Measurements from ENCODE around the gene TMPRSS12.
A peak's percentile ranks its signal among the peaks of the same experiment; 100 is the strongest.
"Not testable (repeated sequence)": the region's sequence is repeated elsewhere in the genome, so short reads cannot be mapped to it uniquely, and the experiment has no call there.

TMPRSS12 gene

DNA sequence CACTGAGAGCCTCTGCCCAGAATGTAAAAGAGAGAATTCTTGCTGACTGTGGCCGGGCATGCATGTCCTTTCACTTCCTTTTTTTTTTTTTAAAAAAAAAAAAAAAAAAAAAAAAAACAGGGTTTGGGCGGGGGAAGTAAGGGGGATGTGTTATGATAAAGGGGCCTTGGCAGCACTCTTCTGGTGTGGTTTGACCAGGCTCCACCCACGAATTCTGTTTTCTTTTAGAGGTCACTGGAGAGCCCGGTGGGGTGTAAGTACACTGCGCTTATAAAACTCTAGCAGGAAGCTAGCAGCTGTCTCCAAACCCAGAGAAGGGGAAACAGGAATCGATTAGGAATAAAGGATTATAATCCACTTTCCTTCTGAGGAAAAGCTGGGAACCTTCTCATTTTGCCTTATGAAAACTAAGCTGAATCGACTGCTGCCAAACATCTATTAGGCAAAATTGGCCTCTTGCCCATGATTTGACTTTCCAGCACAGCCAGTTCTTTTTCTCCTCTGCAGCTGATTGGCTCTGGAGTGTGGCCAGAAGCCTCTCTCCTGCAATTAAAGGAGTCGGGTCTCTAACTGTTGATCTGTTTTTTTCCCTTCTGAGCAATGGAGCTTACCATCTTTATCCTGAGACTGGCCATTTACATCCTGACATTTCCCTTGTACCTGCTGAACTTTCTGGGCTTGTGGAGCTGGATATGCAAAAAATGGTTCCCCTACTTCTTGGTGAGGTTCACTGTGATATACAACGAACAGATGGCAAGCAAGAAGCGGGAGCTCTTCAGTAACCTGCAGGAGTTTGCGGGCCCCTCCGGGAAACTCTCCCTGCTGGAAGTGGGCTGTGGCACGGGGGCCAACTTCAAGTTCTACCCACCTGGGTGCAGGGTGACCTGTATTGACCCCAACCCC, 82.0 kb downstream of the TMPRSS12 start:
- H3K4me3 ChIP-seq (ENCODE audit: low read depth, low read length), result peak overlapping the region; percentile 3
- TF ChIP-seq, protein P1, sequence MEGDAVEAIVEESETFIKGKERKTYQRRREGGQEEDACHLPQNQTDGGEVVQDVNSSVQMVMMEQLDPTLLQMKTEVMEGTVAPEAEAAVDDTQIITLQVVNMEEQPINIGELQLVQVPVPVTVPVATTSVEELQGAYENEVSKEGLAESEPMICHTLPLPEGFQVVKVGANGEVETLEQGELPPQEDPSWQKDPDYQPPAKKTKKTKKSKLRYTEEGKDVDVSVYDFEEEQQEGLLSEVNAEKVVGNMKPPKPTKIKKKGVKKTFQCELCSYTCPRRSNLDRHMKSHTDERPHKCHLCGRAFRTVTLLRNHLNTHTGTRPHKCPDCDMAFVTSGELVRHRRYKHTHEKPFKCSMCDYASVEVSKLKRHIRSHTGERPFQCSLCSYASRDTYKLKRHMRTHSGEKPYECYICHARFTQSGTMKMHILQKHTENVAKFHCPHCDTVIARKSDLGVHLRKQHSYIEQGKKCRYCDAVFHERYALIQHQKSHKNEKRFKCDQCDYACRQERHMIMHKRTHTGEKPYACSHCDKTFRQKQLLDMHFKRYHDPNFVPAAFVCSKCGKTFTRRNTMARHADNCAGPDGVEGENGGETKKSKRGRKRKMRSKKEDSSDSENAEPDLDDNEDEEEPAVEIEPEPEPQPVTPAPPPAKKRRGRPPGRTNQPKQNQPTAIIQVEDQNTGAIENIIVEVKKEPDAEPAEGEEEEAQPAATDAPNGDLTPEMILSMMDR (IDR thresholded peaks at IDR 0.05; ENCODE audit: borderline replicate concordance, insufficient read depth, low read depth, low read length), result no peak

DNA sequence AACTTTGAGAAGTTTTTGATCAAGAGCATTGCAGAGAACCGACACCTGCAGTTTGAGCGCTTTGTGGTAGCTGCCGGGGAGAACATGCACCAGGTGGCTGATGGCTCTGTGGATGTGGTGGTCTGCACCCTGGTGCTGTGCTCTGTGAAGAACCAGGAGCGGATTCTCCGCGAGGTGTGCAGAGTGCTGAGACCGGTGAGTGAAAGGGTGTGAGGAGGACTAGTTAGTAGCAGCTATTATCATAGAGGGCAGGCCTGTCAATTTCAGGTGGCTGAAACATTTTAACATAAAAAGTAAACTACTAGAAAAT, 82.6 kb downstream of the TMPRSS12 start:
- H3K4me3 ChIP-seq (ENCODE audit: low read depth, low read length), result peak overlapping the region; percentile 3
- TF ChIP-seq, protein P1 (IDR thresholded peaks at IDR 0.05; ENCODE audit: borderline replicate concordance, insufficient read depth, low read depth, low read length), result no peak

DNA sequence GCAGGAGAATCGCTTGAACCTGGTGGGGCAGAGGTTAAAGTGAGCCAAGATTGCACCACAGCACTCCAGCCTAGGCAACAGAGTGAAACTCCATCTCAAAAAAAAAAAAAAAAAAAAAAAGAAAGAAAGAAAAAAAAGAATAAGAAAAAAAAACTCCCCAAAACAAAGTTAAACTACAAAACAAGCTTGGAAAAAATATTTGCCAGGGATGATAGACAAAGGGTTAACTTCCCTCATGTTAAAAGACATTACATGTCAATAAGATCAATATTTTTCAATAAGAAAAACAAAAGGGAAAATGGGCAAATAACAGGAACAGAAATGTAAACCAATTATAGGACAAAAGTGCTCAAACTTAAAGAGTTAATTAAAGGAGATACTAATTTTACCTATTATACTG, 83.2 kb downstream of the TMPRSS12 start:
- no peak overlapping the region for H3K4me3 ChIP-seq (ENCODE audit: low read depth, low read length)
- TF ChIP-seq, protein P1 (IDR thresholded peaks at IDR 0.05; ENCODE audit: borderline replicate concordance, insufficient read depth, low read depth, low read length), result no peak

DNA sequence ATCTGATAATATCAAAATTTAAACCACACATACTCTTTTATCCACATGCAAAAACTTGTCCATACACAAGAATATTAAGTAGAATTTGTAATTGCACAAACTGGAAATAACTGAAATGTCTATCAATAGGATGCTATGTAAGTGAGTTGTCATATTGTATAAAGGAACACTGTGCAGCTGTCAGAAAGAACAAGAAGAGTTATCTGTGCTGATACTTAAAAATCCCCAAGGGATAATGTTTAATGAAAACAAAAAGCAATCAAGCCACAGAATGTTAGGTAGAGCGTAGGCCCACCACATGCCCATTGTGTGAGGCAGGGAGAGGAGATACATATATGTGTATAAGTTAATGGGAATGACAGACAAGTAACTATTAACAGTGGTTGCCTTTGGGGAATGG, 83.7 kb downstream of the TMPRSS12 start:
- TF ChIP-seq, protein P1 (IDR thresholded peaks at IDR 0.05; ENCODE audit: borderline replicate concordance, insufficient read depth, low read depth, low read length), result no peak
- H3K4me3 ChIP-seq (ENCODE audit: low read depth, low read length), result no peak overlapping the region

DNA sequence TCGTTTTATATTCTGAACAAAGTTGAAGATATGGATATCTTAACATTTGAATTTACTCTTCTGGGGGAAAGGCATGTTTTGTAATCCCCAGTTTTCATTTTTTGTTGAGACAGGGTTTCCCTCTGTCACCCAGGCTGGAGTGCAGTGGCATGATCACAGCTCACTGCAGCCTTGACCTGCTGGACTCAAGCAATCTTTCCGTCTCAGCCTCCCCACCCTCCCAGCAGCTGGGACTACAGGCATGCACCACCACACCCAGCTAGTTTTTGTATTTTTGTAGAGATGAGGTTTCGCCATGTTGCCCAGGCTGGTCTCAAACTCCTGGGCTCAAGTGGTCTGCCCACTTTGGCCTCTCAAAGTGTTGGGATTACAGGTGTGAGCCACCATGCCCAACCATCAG, 84.2 kb downstream of the TMPRSS12 start:
- H3K4me3 ChIP-seq (ENCODE audit: low read depth, low read length), result not testable (repeated sequence)

DNA sequence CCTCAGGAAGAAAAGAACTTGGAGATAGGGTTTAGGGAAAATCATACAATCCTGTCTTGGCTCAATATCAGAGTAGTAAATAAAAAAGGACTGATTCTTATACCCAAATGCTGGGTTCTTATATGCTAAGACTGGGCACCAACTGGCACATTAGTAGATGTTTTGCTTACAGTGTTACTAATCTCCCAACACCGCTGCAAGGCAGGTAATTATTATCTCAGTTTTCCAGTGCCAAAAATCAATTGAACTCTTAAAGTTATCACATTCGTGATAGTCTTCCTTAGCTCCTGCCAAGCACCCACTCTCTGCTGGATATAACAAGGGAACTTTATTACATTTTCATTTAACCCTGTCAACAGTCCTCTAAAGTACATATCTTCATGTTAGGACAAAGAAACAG, 84.6 kb downstream of the TMPRSS12 start:
- no peak overlapping the region for H3K4me3 ChIP-seq (ENCODE audit: low read depth, low read length)
- TF ChIP-seq, protein P1 (IDR thresholded peaks at IDR 0.05; ENCODE audit: borderline replicate concordance, insufficient read depth, low read depth, low read length), result no peak

DNA sequence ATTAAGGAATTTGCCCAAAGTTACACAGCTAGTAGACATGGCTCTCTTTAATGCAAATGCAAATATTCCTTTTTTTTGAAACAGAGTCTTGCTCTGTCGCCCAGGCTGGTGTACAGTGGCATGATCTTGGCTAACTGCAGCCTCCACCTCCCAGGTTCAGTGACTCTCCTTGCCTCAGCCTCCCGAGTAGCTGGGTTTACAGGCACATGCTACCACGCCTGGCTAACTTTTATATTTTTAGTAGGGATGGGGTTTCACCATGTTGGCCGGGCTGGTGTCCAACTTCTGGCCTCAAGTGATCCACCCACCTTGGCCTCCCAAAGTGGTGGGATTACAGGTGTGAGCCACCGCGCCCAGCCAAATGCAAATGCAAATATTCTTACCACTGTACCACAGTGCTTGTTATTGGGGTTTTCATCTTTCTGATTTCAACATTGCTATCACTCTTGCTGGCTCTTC, 85.1 kb downstream of the TMPRSS12 start:
- TF ChIP-seq, protein P1 (IDR thresholded peaks at IDR 0.05; ENCODE audit: borderline replicate concordance, insufficient read depth, low read depth, low read length), result no peak
- H3K4me3 ChIP-seq (ENCODE audit: low read depth, low read length), result no peak overlapping the region

All from GM12875 (cell line).